Kidney epithelial cell (primary cell): ENCODE measurements around the gene ANKS1A. TPM values are rescaled to one million over a fixed set of nuclear protein-coding genes. Genes with fewer than 3 reads are reported as not detected.

Experiments
- DNase-seq: peaks from one replicate; pipeline ENCODE4 v3.0.0-alpha.2; 2010; ENCODE audit warnings: low read depth
- H3K27me3 ChIP-seq: 2 replicates; pipeline ENCODE4 v1.6.0; 2011; ENCODE audit warnings: low read length; ENCODE audit not compliant: control insufficient read depth, insufficient read depth
- H3K36me3 ChIP-seq: 2 replicates; pipeline ENCODE4 v1.5.1; 2011; ENCODE audit warnings: low read length; ENCODE audit not compliant: control insufficient read depth, insufficient read depth
- H3K4me3 ChIP-seq: 2 replicates; pipeline ENCODE4 v1.5.1; 2011; ENCODE audit warnings: low read depth, mild to moderate bottlenecking, control low read depth, low read length
- CTCF ChIP-seq: IDR thresholded peaks from 2 replicates; pipeline ENCODE4 v1.5.1; 2011; ENCODE audit warnings: mild to moderate bottlenecking, moderate library complexity, low read length, control low read depth, inconsistent platforms; ENCODE audit not compliant: insufficient read depth, poor library complexity, severe bottlenecking
- total RNA-seq: library from RNA; depleted of rRNA; stranded (reverse); fragments of >200 nt; gene quantifications from 2 replicates; pipeline ENCODE4 v1.2.3, GENCODE V29; 2015

Gene ANKS1A
- total RNA-seq, 1 donor from 2014 or later: 20.2 TPM

- DNase-seq: no peak
- Histone ChIP-seq H3K27me3 (no peaks in the 10 kb centered on the region), H3K36me3 (peaks cover 1% of the 10 kb centered on the region), H3K4me3 (no peak overlapping the region)
- no peak for TF ChIP-seq CTCF
Measured at GRCh38 chr6:35077713-35078105, 188.7 kb downstream of the ANKS1A start.

GRCh38 chr6:35078226-35078850 is 189.3 kb downstream of the ANKS1A start:
- Histone ChIP-seq H3K27me3 (no peaks in the 10 kb centered on the region), H3K36me3 (peaks cover 3% of the 10 kb centered on the region), H3K4me3 (no peak overlapping the region)
- TF ChIP-seq CTCF: no peak
- DNase-seq: no peak

GRCh38 chr6:35078896-35079295 is 189.8 kb downstream of the ANKS1A start:
- no peak for TF ChIP-seq CTCF
- DNase-seq: no peak
- H3K36me3 ChIP-seq: peaks cover 3% of the 10 kb centered on the region

DNA sequence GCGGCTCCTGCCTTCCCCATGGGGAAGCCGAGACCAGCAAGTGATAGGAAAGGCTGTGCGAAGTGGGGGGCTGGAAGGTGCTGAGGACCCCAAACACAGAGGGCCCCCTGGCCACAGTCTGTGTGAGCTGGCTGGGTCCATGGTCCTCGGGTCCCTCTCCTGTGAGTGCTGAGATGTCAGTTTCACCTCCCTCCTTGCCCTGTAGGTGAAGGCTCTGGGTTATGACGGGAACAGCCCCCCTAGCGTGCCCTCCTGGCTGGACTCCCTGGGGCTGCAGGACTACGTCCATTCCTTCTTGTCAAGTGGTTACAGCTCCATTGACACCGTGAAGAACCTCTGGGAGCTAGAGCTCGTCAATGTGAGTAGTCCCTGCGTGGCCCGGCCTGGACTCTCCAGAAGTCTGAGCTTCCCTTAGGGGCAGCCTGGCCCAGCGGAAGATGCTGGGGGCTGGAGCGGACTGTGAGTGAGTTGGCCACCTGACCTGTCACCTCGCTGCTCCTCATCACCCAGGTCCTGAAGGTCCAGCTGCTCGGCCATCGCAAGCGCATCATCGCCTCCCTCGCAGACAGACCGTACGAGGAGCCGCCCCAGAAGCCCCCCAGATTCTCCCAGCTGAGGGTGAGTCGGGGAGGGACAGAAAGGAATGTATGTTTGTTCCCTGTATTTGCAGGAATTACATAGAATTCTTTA is 190.4 kb downstream of the ANKS1A start:
- peaks cover 3% of the 10 kb centered on the region for H3K36me3 ChIP-seq
- no peak for DNase-seq
- H3K4me3 ChIP-seq: no peak overlapping the region
- H3K27me3 ChIP-seq: no peaks in the 10 kb centered on the region
- TF ChIP-seq CTCF: no peak

More at GRCh38 chr6:35078896-35079295, 189.8 kb downstream of the ANKS1A start:
- H3K4me3 ChIP-seq: no peak overlapping the region
- H3K27me3 ChIP-seq: no peaks in the 10 kb centered on the region

GRCh38 chr6:35080016-35080680 is 191.1 kb downstream of the ANKS1A start:
- Histone ChIP-seq H3K36me3 (peaks cover 2% of the 10 kb centered on the region), H3K27me3 (no peaks in the 10 kb centered on the region), H3K4me3 (no peak overlapping the region)
- no peak for TF ChIP-seq CTCF
- DNase-seq: no peak
